ENCODE results near the gene WNT6.
A peak's percentile ranks its signal among the peaks of the same experiment; 100 is the strongest.

The WNT6 gene

GRCh38 chr2:218877891-218878290 is 18.3 kb downstream of the WNT6 start:
- Histone ChIP-seq H3K36me3 (ENCODE audit: control insufficient read depth, low read length) (peaks cover 4% of the 10 kb centered on the region; the same call in 1 of the 2 replicates), H3K79me2 (ENCODE audit: control insufficient read depth, low read length) (no peaks in the 10 kb centered on the region), H3K4me2 (ENCODE audit: low read length) (peak overlapping the region; percentile 20), H3K27me3 (ENCODE audit: control insufficient read depth, low read length) (peaks cover 42% of the 10 kb centered on the region), H3F3A (ENCODE audit: control insufficient read depth, insufficient read depth) (peaks cover 14% of the 10 kb centered on the region), H3K4me1 (ENCODE audit: control insufficient read depth, low read length) (peaks cover 66% of the 10 kb centered on the region), H3K4me3 (ENCODE audit: low read length) (no peak overlapping the region), H3K27ac (ENCODE audit: low read depth, low read length) (no peak overlapping the region), H3K9me2 (replicated peaks; ENCODE audit: control insufficient read depth, low read length) (no peaks in the 10 kb centered on the region), H3K9me3 (ENCODE audit: control insufficient read depth, insufficient read depth, low read length) (no peaks in the 10 kb centered on the region), H4K20me1 (ENCODE audit: control insufficient read depth, insufficient read depth, low read depth, low read length) (no peaks in the 10 kb centered on the region)
- TF ChIP-seq EZH2phosphoT487 (IDR thresholded peaks at IDR 0.05; ENCODE audit: borderline replicate concordance, low read length) = no peak
- TF ChIP-seq, protein P1, sequence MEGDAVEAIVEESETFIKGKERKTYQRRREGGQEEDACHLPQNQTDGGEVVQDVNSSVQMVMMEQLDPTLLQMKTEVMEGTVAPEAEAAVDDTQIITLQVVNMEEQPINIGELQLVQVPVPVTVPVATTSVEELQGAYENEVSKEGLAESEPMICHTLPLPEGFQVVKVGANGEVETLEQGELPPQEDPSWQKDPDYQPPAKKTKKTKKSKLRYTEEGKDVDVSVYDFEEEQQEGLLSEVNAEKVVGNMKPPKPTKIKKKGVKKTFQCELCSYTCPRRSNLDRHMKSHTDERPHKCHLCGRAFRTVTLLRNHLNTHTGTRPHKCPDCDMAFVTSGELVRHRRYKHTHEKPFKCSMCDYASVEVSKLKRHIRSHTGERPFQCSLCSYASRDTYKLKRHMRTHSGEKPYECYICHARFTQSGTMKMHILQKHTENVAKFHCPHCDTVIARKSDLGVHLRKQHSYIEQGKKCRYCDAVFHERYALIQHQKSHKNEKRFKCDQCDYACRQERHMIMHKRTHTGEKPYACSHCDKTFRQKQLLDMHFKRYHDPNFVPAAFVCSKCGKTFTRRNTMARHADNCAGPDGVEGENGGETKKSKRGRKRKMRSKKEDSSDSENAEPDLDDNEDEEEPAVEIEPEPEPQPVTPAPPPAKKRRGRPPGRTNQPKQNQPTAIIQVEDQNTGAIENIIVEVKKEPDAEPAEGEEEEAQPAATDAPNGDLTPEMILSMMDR (IDR thresholded peaks at IDR 0.05; ENCODE audit: low read depth, low read length, poor library complexity, severe bottlenecking) = no peak

GRCh38 chr2:218878486-218878885 is 18.9 kb downstream of the WNT6 start:
- Histone ChIP-seq H3K4me1 (ENCODE audit: control insufficient read depth, low read length) (peaks cover 67% of the 10 kb centered on the region), H3K27ac (ENCODE audit: low read depth, low read length) (no peak overlapping the region), H3K4me3 (ENCODE audit: low read length) (no peak overlapping the region), H3K4me2 (ENCODE audit: low read length) (peak overlapping the region; percentile 84; the same call in 1 of the 2 replicates), H3K9me2 (replicated peaks; ENCODE audit: control insufficient read depth, low read length) (no peaks in the 10 kb centered on the region), H3K36me3 (ENCODE audit: control insufficient read depth, low read length) (peaks cover 6% of the 10 kb centered on the region; the same call in 1 of the 2 replicates), H3K79me2 (ENCODE audit: control insufficient read depth, low read length) (no peaks in the 10 kb centered on the region), H3K27me3 (ENCODE audit: control insufficient read depth, low read length) (peaks cover 39% of the 10 kb centered on the region), H3K9me3 (ENCODE audit: control insufficient read depth, insufficient read depth, low read length) (no peaks in the 10 kb centered on the region), H4K20me1 (ENCODE audit: control insufficient read depth, insufficient read depth, low read depth, low read length) (no peaks in the 10 kb centered on the region), H3F3A (ENCODE audit: control insufficient read depth, insufficient read depth) (peaks cover 14% of the 10 kb centered on the region)
- no peak for TF ChIP-seq EZH2phosphoT487 (IDR thresholded peaks at IDR 0.05; ENCODE audit: borderline replicate concordance, low read length)
- TF ChIP-seq, protein P1 (IDR thresholded peaks at IDR 0.05; ENCODE audit: low read depth, low read length, poor library complexity, severe bottlenecking) = no peak

DNA sequence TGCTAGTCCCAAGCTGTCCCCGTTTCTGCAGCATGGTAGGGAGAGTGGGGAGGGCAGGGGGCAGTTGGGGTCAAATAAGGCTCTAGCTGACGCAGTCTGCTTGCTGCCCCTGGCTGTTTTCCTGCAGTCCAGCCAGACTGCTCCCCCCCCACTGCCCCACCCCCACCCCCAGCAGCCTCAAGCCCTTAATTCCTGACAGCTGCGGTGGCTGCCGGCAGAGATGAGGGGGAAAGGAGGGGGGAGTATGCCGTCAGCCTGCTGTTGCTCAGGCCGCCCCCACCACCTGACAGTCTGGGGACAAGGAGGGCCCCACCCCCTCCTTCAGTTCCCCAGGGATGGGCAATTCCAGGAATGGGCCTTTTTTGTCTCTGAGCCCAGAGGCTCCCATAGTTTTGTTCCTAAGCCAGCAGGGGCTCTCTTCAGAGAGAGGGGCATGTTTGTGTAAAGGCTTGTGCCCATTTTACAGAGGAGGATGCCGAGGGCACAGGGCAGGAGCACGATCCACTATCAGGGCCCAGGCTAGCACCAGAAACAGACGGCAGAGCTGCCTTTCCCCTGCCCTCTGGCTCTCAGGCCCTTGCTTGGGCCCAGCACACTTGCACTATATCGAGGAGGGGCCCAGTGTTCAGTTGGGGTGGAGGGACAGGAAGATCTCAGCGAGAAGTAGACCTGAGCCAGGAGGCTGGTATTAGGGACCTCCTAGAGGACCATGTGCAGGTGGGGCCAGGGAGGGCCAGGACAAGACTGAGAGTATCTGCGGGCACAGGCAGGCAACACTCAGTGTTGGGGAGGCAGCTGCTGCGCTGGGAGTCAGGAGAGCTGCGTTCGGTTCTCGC is 19.5 kb downstream of the WNT6 start:
- Histone ChIP-seq H3K27me3 (ENCODE audit: control insufficient read depth, low read length) (peaks cover 38% of the 10 kb centered on the region), H3K4me2 (ENCODE audit: low read length) (peak overlapping the region; percentile 84), H3K36me3 (ENCODE audit: control insufficient read depth, low read length) (peaks cover 6% of the 10 kb centered on the region; the same call in 1 of the 2 replicates), H3K4me3 (ENCODE audit: low read length) (peak overlapping the region; percentile 75), H3K27ac (ENCODE audit: low read depth, low read length) (peak overlapping the region; percentile 77), H4K20me1 (ENCODE audit: control insufficient read depth, insufficient read depth, low read depth, low read length) (no peaks in the 10 kb centered on the region), H3K9me2 (replicated peaks; ENCODE audit: control insufficient read depth, low read length) (no peaks in the 10 kb centered on the region), H3K9me3 (ENCODE audit: control insufficient read depth, insufficient read depth, low read length) (no peaks in the 10 kb centered on the region), H3K4me1 (ENCODE audit: control insufficient read depth, low read length) (peaks cover 73% of the 10 kb centered on the region), H3F3A (ENCODE audit: control insufficient read depth, insufficient read depth) (peaks cover 14% of the 10 kb centered on the region), H3K79me2 (ENCODE audit: control insufficient read depth, low read length) (no peaks in the 10 kb centered on the region)
- TF ChIP-seq EZH2phosphoT487 (IDR thresholded peaks at IDR 0.05; ENCODE audit: borderline replicate concordance, low read length) = no peak
- TF ChIP-seq, protein P1 (IDR thresholded peaks at IDR 0.05; ENCODE audit: low read depth, low read length, poor library complexity, severe bottlenecking) = no peak

Measured in DOHH2 (cell line).